DND-41 (cell line): ENCODE data around the gene CCSER2.

Experiments used
- CTCF ChIP-seq: IDR thresholded peaks from 2 replicates; pipeline ENCODE4 v1.5.1; 2012; ENCODE audit warnings: borderline replicate concordance, low read length, moderate library complexity, mild to moderate bottlenecking; ENCODE audit not compliant: poor library complexity, severe bottlenecking; ENCODE audit errors: extremely low read depth
- EZH2 ChIP-seq: IDR thresholded peaks from 3 replicates; pipeline ENCODE4 v1.6.1; 2012; ENCODE audit warnings: borderline replicate concordance, low read depth, mild to moderate bottlenecking, moderate library complexity, low read length, inconsistent platforms; ENCODE audit not compliant: severe bottlenecking

GRCh38 chr10:84424731-84425167, 96.4 kb downstream of the CCSER2 start:
- no peak for TF ChIP-seq CTCF
- no peak for TF ChIP-seq EZH2
